Spleen (tissue), 7 donors: ENCODE results near the gene CD79B.

Experiments used
- POLR2A ChIP-seq, 3 donors: fragments of 450-650 bp; IDR thresholded peaks; one replicate each; pipeline ENCODE4 v1.5.1; 2017; ENCODE audit warnings: antibody characterized with exemption in 3 of 3, mild to moderate bottlenecking in 1 of 3
- POLR2AphosphoS5 ChIP-seq, 3 donors: sonication (generic); formaldehyde crosslinking; IDR thresholded peaks; one replicate each; pipeline ENCODE4 v1.5.1; 2017; ENCODE audit warnings: antibody characterized with exemption in 3 of 3
- TF ChIP-seq, protein P1 (sequence below), 11 experiments: fragments of 200-600 bp in 7 of 11; fragments of 450-650 bp in 4 of 11; sonication (generic) in 4 of 11; IDR thresholded peaks in 8 of 11; conservative IDR thresholded peaks in 3 of 11; 1 replicate in 7 of 11; 2 replicates in 4 of 11; pipeline versions ENCODE4 v1.4.0 to v1.8.0; 2016 to 2021; ENCODE audit warnings: antibody characterized with exemption in 11 of 11, inconsistent platforms in 4 of 11, mild to moderate bottlenecking in 1 of 11
- donor health status: DM: no; HTN: no; CAD: no; lungs with moderate emphysema.
- donor health status: DM: no; HTN: no; CAD: no.
- donor health status: DM: no; HTN: no; CAD: no.

DNA sequence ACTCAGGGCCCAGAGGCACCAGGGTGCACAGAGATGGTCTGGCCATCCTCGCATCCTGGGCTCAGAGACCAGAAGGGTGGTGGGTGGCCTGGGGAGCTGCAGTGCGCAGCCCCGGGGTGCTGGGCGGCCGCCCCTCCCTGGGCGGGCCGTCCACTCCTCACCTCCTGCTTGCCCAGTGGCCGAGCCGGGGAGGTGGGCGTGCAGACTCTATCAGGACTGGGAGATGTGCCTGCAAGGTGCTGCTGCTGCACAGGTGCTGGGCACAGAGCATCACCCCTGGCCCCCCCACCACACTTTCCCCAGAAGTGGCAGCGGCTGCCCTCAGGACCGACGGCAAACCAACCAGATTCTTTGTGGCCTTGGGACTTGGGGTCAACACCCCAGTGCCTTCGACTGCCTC lies 40.7 kb upstream of the CD79B start, which contains the start of gene SCN4A:
- TF ChIP-seq, protein P1, sequence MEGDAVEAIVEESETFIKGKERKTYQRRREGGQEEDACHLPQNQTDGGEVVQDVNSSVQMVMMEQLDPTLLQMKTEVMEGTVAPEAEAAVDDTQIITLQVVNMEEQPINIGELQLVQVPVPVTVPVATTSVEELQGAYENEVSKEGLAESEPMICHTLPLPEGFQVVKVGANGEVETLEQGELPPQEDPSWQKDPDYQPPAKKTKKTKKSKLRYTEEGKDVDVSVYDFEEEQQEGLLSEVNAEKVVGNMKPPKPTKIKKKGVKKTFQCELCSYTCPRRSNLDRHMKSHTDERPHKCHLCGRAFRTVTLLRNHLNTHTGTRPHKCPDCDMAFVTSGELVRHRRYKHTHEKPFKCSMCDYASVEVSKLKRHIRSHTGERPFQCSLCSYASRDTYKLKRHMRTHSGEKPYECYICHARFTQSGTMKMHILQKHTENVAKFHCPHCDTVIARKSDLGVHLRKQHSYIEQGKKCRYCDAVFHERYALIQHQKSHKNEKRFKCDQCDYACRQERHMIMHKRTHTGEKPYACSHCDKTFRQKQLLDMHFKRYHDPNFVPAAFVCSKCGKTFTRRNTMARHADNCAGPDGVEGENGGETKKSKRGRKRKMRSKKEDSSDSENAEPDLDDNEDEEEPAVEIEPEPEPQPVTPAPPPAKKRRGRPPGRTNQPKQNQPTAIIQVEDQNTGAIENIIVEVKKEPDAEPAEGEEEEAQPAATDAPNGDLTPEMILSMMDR (IDR thresholded peaks at IDR 0.05 in 8 of 11, conservative IDR thresholded peaks at IDR 0.05 in 3 of 11) = no peak
- TF ChIP-seq POLR2A (IDR thresholded peaks at IDR 0.05) (no peak), POLR2AphosphoS5 (IDR thresholded peaks at IDR 0.05) (no peak)
